ENCODE measurements around the gene LINS1. TPM values are rescaled to one million over a fixed set of nuclear protein-coding genes. Genes with fewer than 3 reads are reported as not detected.

Gene LINS1
- total and polyA plus RNA-seq, 8 donors, result 1.8 to 39.7 (median 7.0) TPM

DNA sequence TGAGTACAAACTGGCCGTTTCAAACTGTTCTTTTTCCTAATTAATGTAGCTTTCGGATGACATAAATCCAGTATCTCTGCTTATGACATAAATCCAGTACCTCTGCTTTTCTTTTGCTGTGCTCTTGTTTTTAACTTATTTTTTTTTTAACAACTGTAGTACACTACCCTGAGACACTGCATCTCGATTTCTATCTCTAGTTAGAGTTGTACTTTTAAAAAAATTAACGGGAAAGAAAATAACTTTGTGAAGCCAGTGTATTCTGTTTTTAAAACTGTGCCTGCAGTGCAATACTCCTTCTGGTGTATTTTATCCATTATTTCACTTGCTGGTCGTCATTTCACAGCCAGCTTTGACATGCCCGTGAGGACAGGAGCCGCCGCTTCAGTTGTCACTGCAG is 47.0 kb upstream of the LINS1 start:
- H3K9me3 ChIP-seq, result no peaks in the 10 kb centered on the region
- H3K4me1 ChIP-seq, result no peaks in the 10 kb centered on the region
- intact Hi-C loops (cut with DNase I; ENCODE audit: low total_unique reads), result no loop called here
- 86 to 91% (median 90%) methylated on average over 8 of the region's 8 CpGs for WGBS, 5 donors
- TF ChIP-seq POLR2AphosphoS5 (IDR thresholded peaks at IDR 0.05), result no peak
- TF ChIP-seq, protein P1, sequence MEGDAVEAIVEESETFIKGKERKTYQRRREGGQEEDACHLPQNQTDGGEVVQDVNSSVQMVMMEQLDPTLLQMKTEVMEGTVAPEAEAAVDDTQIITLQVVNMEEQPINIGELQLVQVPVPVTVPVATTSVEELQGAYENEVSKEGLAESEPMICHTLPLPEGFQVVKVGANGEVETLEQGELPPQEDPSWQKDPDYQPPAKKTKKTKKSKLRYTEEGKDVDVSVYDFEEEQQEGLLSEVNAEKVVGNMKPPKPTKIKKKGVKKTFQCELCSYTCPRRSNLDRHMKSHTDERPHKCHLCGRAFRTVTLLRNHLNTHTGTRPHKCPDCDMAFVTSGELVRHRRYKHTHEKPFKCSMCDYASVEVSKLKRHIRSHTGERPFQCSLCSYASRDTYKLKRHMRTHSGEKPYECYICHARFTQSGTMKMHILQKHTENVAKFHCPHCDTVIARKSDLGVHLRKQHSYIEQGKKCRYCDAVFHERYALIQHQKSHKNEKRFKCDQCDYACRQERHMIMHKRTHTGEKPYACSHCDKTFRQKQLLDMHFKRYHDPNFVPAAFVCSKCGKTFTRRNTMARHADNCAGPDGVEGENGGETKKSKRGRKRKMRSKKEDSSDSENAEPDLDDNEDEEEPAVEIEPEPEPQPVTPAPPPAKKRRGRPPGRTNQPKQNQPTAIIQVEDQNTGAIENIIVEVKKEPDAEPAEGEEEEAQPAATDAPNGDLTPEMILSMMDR (IDR thresholded peaks at IDR 0.05), result no peak
- TF ChIP-seq EP300 (IDR thresholded peaks at IDR 0.05), result no peak
- TF ChIP-seq POLR2A (IDR thresholded peaks at IDR 0.05), result no peak
- H3K36me3 ChIP-seq, result peaks cover 0 to 21% (median 16%) of the 10 kb centered on the region in 4 donors
- no peak overlapping the region for H3K27ac ChIP-seq
- H3K4me3 ChIP-seq, result no peak overlapping the region
- no peaks in the 10 kb centered on the region for H3K27me3 ChIP-seq
- DNase-seq, result no peak

DNA sequence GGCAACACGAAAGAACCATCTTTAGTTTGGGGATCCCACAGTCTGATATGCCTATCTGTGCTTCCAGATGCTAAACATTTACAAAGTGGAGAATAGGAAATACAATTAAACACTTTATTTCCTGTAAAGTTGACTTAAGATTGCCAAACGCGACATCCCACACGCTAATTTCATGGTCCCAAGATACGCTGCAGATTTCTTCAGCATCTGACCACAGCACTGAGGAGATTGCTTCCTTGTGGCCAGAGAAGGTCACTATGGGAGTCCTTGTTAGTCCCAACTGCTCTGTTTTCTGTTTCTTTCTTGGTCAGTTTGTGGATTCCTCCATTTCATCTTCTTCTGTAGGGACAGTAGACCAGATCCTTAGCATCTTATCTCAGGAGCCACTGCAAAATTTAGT is 43.7 kb upstream of the LINS1 start:
- WGBS, 5 donors, result 82 to 93% (median 87%) methylated on average over 5 of the region's 5 CpGs
- no peak for DNase-seq
- H3K27me3 ChIP-seq, result no peaks in the 10 kb centered on the region
- H3K27ac ChIP-seq, result no peak overlapping the region
- H3K36me3 ChIP-seq, result peaks cover 0 to 19% (median 14%) of the 10 kb centered on the region in 4 donors
- H3K9me3 ChIP-seq, result no peaks in the 10 kb centered on the region
- no peak overlapping the region for H3K4me3 ChIP-seq
- peaks cover 0 to 13% (median 0%) of the 10 kb centered on the region in 4 donors for H3K4me1 ChIP-seq
- intact Hi-C loops (cut with DNase I; ENCODE audit: low total_unique reads), result no loop called here
- TF ChIP-seq, protein P1 (IDR thresholded peaks at IDR 0.05), result no peak
- TF ChIP-seq POLR2A (IDR thresholded peaks at IDR 0.05) (no peak), EP300 (IDR thresholded peaks at IDR 0.05) (no peak), POLR2AphosphoS5 (IDR thresholded peaks at IDR 0.05) (no peak)

DNA sequence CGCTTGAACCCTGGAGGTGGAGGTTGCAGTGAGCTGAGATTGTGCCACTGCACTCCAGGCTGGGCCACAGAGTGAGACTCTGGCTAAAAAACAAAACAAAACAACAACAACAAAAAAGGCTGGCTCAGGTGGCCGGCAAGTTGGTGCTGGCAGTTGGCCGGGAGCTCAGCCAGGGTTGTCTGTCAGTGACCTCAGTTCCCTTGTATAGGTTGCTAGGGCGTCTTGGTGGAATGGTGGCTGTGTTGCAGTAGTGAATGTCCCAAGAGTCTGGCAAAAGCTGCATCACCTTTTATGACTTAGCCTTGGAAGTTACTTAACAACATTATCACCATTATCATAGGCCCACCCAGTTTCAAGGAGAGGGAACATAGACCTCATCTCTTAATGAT is 41.0 kb upstream of the LINS1 start:
- H3K9me3 ChIP-seq, result no peaks in the 10 kb centered on the region
- WGBS, 5 donors, result 82 to 98% (median 84%) methylated on average over 4 of the region's 4 CpGs
- no peak for DNase-seq
- peaks cover 0 to 28% (median 5%) of the 10 kb centered on the region in 4 donors for H3K4me1 ChIP-seq
- no peak overlapping the region for H3K4me3 ChIP-seq
- no peak for TF ChIP-seq POLR2AphosphoS5 (IDR thresholded peaks at IDR 0.05)
- H3K27me3 ChIP-seq, result no peaks in the 10 kb centered on the region
- H3K27ac ChIP-seq, result no peak overlapping the region
- intact Hi-C loops (cut with DNase I; ENCODE audit: low total_unique reads), result no loop called here
- H3K36me3 ChIP-seq, result peaks cover 0 to under 1% (median 0%) of the 10 kb centered on the region in 4 donors

DNA sequence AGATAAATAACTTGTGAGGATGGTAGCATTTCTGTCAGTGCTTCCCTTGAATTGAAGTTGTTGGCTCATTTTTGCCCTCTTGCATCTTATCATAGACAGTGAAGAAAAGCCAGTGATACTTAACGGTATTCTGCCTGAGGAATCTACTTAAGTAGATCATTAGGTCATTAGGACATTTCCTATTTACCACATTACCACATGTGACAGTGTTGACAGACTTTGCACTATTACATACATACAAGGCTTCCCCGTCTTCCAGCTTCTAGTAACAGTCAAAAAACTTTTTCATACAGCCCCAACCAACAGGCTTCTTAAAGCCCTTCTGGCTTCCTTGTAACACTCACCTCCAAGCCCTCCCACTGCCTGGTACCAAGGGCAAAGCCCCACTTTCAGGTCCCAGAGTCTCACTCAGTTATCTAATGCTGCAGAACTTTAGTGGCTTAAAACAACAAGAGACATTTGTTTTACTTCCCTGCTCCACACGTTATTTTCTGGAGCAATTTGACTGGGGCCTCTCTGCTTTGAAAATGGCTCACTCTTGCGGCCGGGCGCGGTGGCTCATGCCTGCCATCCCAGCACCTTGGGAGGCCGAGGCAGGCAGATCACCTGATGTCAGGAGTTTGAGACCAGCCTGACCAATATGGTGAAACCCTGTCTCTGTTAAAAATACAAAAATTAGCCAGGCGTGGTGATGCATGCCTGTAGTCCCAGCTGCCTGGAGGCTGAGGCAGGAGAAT is 40.4 kb upstream of the LINS1 start:
- Histone ChIP-seq H3K9me3 (no peaks in the 10 kb centered on the region), H3K36me3 (no peaks in the 10 kb centered on the region), H3K27me3 (no peaks in the 10 kb centered on the region), H3K27ac (no peak overlapping the region), H3K4me3 (no peak overlapping the region), H3K4me1 (peaks cover 0 to 28% (median 8%) of the 10 kb centered on the region in 4 donors)
- TF ChIP-seq, protein P1 (IDR thresholded peaks at IDR 0.05), result no peak
- no peak for TF ChIP-seq POLR2A (IDR thresholded peaks at IDR 0.05)
- no peak for TF ChIP-seq POLR2AphosphoS5 (IDR thresholded peaks at IDR 0.05)
- TF ChIP-seq EP300 (IDR thresholded peaks at IDR 0.05), result no peak
- no peak for DNase-seq
- intact Hi-C loops (cut with DNase I; ENCODE audit: low total_unique reads), result no loop called here
- 81 to 89% (median 85%) methylated on average over 9 of the region's 9 CpGs for WGBS, 5 donors

- peaks cover 0 to 3% (median 0%) of the 10 kb centered on the region in 4 donors for H3K36me3 ChIP-seq
- H3K4me1 ChIP-seq, result peaks cover 0 to 34% (median 12%) of the 10 kb centered on the region in 4 donors
- intact Hi-C loops (cut with DNase I; ENCODE audit: low total_unique reads), result no loop called here
- H3K27ac ChIP-seq, result no peak overlapping the region
- H3K9me3 ChIP-seq, result no peaks in the 10 kb centered on the region
- TF ChIP-seq EP300 (IDR thresholded peaks at IDR 0.05), result no peak
- TF ChIP-seq POLR2A (IDR thresholded peaks at IDR 0.05), result no peak
- TF ChIP-seq, protein P1 (IDR thresholded peaks at IDR 0.05), result no peak
- TF ChIP-seq POLR2AphosphoS5 (IDR thresholded peaks at IDR 0.05), result no peak
- H3K27me3 ChIP-seq, result no peaks in the 10 kb centered on the region
- no peak for DNase-seq
- 84 to 95% (median 92%) methylated on average over 11 of the region's 11 CpGs for WGBS, 5 donors
- no peak overlapping the region for H3K4me3 ChIP-seq
Measured at GRCh38 chr15:100638177-100638730, 36.3 kb upstream of the LINS1 start.

Measured in stomach (tissue), 9 donors.